A673 (cell line): ENCODE results near the gene CD163L1. TPM values are rescaled to one million over a fixed set of nuclear protein-coding genes. Genes with fewer than 3 reads are reported as not detected.

ENCODE experiments used
- BruUV-seq: library from RNA; stranded (reverse); fragments of 400-500 nt; replicated peaks from 2 replicates; lab custom pipeline; 2021; lab: Mats Ljungman, UMichigan
- CTCF ChIA-PET: fragments of 300-600 bp; sonication (Branson Sonifier 250); formaldehyde crosslinking; loops from one replicate; lab custom pipeline; 2022; ENCODE audit warnings: antibody characterized with exemption; lab: Charles Lee
- POLR2A ChIA-PET: fragments of 300-600 bp; sonication (Branson Sonifier 250); formaldehyde crosslinking; loops from one replicate; lab custom pipeline; 2022; ENCODE audit warnings: antibody characterized with exemption; ENCODE audit not compliant: low non-redundant PET; lab: Charles Lee
- DNase-seq: peaks from one replicate; pipeline ENCODE4 v3.0.0-alpha.2; 2015; ENCODE audit warnings: low spot score
- H3K27ac ChIP-seq: fragments of 200-600 bp; sonication (generic); 2 replicates; pipeline ENCODE4 v1.5.1; 2016; ENCODE audit warnings: mixed run types, low read depth, mild to moderate bottlenecking, mixed read lengths, antibody characterized with exemption, low read length; ENCODE audit not compliant: poor library complexity, severe bottlenecking
- H3K27me3 ChIP-seq: fragments of 200-600 bp; sonication (generic); replicated peaks from 2 replicates; pipeline ENCODE4 v1.6.1; 2017; ENCODE audit warnings: mixed run types, low read depth, mild to moderate bottlenecking, mixed read lengths, antibody characterized with exemption, low read length; ENCODE audit not compliant: insufficient read depth, poor library complexity
- H3K36me3 ChIP-seq: fragments of 200-600 bp; sonication (generic); 2 replicates; pipeline ENCODE4 v1.6.1; 2016; ENCODE audit warnings: mixed run types, mild to moderate bottlenecking, mixed read lengths, antibody characterized with exemption, low read length; ENCODE audit not compliant: insufficient read depth, poor library complexity, severe bottlenecking
- H3K4me1 ChIP-seq: fragments of 200-600 bp; sonication (generic); 2 replicates; pipeline ENCODE4 v1.6.1; 2017; ENCODE audit warnings: mixed run types, mild to moderate bottlenecking, mixed read lengths, antibody characterized with exemption, low read length; ENCODE audit not compliant: insufficient read depth, poor library complexity, severe bottlenecking
- H3K4me3 ChIP-seq: fragments of 200-600 bp; sonication (generic); 2 replicates; pipeline ENCODE4 v1.5.1; 2016; ENCODE audit warnings: low read depth, mixed run types, mild to moderate bottlenecking, mixed read lengths, low read length; ENCODE audit not compliant: poor library complexity, severe bottlenecking
- H3K9me3 ChIP-seq: fragments of 200-600 bp; sonication (generic); 2 replicates; pipeline ENCODE4 v1.6.1; 2016; ENCODE audit warnings: mixed run types, low read depth, mild to moderate bottlenecking, mixed read lengths, antibody characterized with exemption, low read length; ENCODE audit not compliant: poor library complexity, severe bottlenecking
- EZH2 ChIP-seq: fragments of 200-600 bp; sonication (generic); IDR thresholded peaks from 2 replicates; pipeline ENCODE4 v1.6.1; 2017; ENCODE audit warnings: borderline replicate concordance, low read depth, mild to moderate bottlenecking, mixed read lengths, antibody characterized with exemption, low read length; ENCODE audit not compliant: poor library complexity, severe bottlenecking
- intact Hi-C: fragments of 100-400 bp; cut with micrococcal nuclease; formaldehyde crosslinking; loops from one replicate; pipeline ENCODE4 v1.10.0; 2022; ENCODE audit not compliant: unreplicated experiment
- total RNA-seq: library from RNA; stranded (reverse); gene quantifications from 2 replicates; pipeline ENCODE4 v1.2.3, GENCODE V29; 2021
- TF ChIP-seq, protein P1 (sequence below): fragments of 300-800, 200-600 bp; sonication (generic); conservative IDR thresholded peaks from 2 replicates; pipeline ENCODE4 v1.5.1; 2017; ENCODE audit warnings: low read depth, mild to moderate bottlenecking, antibody characterized with exemption, low read length, moderate library complexity, mixed read lengths

CD163L1 gene
- total RNA-seq, 1 experiment from 2014 or later, result 0.52 TPM

DNA sequence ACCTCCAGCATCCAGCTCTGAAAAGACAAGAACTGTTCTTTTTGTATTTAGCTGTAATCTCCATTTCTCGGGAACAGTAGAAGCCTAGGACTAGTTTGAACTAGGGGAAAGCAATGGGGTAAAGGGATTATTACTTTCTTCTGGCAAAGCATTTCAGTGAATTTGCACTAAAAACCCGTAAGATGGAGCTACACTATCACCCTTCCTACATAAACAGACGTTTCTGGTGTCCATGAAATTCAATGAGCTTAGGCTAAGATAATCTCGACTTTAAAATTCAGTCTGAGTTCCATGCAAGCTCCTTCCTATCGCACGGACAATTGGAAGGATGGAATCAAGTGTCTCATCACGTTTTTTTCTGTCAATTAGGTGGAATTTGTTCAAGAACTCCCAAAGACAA lies 116.0 kb downstream of the CD163L1 start:
- H3K27ac ChIP-seq, result no peak overlapping the region
- ChIA-PET POLR2A (no interaction called here), CTCF (interaction anchor here (1.0 kb wide), 1 partner anchor 112 kb away, joined by 3 read pairs; no protein-coding TSS in a partner anchor)
- no peaks in the 10 kb centered on the region for H3K9me3 ChIP-seq
- H3K36me3 ChIP-seq, result no peaks in the 10 kb centered on the region
- no TSS peak for BruUV-seq
- H3K4me3 ChIP-seq, result no peak overlapping the region
- peak; percentile 11 for DNase-seq
- peaks cover 21% of the 10 kb centered on the region for H3K27me3 ChIP-seq
- TF ChIP-seq, protein P1, sequence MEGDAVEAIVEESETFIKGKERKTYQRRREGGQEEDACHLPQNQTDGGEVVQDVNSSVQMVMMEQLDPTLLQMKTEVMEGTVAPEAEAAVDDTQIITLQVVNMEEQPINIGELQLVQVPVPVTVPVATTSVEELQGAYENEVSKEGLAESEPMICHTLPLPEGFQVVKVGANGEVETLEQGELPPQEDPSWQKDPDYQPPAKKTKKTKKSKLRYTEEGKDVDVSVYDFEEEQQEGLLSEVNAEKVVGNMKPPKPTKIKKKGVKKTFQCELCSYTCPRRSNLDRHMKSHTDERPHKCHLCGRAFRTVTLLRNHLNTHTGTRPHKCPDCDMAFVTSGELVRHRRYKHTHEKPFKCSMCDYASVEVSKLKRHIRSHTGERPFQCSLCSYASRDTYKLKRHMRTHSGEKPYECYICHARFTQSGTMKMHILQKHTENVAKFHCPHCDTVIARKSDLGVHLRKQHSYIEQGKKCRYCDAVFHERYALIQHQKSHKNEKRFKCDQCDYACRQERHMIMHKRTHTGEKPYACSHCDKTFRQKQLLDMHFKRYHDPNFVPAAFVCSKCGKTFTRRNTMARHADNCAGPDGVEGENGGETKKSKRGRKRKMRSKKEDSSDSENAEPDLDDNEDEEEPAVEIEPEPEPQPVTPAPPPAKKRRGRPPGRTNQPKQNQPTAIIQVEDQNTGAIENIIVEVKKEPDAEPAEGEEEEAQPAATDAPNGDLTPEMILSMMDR, result no peak
- no peak for TF ChIP-seq EZH2
- no peaks in the 10 kb centered on the region for H3K4me1 ChIP-seq
- intact Hi-C loops, result loop anchor here (2.0 kb wide), 1 partner anchor 133 kb away; no protein-coding TSS in a partner anchor

DNA sequence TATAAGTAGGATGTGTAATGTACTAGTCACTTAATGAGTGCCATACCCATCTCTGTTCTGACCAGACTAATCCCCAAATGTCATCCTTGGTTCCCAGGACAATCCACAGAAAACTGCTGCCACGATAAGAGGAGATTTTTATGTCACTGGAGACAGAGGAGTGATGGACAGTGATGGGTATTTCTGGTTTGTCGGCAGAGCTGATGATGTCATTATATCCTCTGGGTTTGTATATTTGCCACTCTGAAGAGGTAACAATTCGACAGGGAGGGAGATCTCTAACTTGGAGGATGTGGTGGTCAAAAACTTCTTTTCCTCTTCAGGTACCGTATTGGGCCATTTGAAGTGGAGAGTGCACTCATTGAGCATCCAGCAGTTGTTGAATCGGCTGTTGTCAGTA lies 119.8 kb downstream of the CD163L1 start:
- no peaks in the 10 kb centered on the region for H3K9me3 ChIP-seq
- H3K4me1 ChIP-seq, result no peaks in the 10 kb centered on the region
- BruUV-seq, result no TSS peak
- H3K36me3 ChIP-seq, result no peaks in the 10 kb centered on the region
- DNase-seq, result no peak
- H3K4me3 ChIP-seq, result no peak overlapping the region
- no peak overlapping the region for H3K27ac ChIP-seq
- peaks cover 15% of the 10 kb centered on the region for H3K27me3 ChIP-seq
- TF ChIP-seq, protein P1, result no peak
- TF ChIP-seq EZH2, result no peak
- POLR2A ChIA-PET, result no interaction called here
- intact Hi-C loops, result no loop called here
- CTCF ChIA-PET, result no interaction called here

DNA sequence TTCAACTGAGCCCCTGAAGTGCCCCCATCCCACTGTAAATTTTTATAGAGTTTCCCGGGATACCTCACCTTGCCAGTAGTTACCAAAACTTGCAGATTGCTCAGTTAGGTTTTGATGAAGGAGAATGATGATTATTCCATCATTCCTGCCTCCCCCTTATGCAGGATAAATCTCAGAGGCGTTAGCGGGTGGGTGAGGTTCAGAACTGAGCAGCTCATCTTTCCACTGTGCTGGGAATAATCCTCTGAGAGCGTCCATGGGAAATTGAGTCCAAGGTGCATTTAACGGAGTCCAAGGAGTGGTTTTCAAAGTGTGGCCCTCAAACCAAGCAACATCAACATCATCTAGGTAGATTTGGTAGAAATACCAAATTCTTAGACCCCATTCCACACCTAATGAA lies 121.4 kb downstream of the CD163L1 start:
- Histone ChIP-seq H3K27me3 (peaks cover 11% of the 10 kb centered on the region), H3K27ac (no peak overlapping the region), H3K9me3 (no peaks in the 10 kb centered on the region), H3K4me1 (no peaks in the 10 kb centered on the region), H3K36me3 (no peaks in the 10 kb centered on the region), H3K4me3 (no peak overlapping the region)
- ChIA-PET CTCF (interaction anchor here (0.5 kb wide), 1 partner anchor 117 kb away, joined by 3 read pairs; no protein-coding TSS in a partner anchor), POLR2A (no interaction called here)
- TF ChIP-seq EZH2, result no peak
- no TSS peak for BruUV-seq
- DNase-seq, result no peak
- intact Hi-C loops, result no loop called here

DNA sequence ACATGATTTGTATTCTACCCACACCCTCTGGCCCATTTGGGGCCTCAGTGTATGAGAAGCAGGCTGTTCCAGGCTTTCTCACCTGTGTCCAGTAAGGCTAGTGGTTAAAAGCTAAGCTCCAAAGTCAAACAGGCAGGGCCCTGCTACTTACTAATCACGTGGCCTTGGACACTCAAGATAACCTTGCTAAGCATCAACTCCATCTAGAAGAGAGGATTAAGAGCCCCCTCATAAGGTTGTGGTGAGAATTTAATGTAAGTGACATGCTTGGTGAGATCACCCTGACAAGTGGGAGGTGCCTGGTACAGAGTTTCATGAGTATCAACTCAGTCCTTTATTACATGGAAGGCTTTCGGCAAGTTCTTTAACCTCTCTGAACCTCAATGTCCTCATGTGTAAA lies 122.3 kb downstream of the CD163L1 start:
- no TSS peak for BruUV-seq
- CTCF ChIA-PET, result no interaction called here
- Histone ChIP-seq H3K27ac (no peak overlapping the region), H3K36me3 (no peaks in the 10 kb centered on the region), H3K9me3 (no peaks in the 10 kb centered on the region), H3K4me1 (no peaks in the 10 kb centered on the region), H3K27me3 (peaks cover 4% of the 10 kb centered on the region), H3K4me3 (no peak overlapping the region)
- intact Hi-C loops, result no loop called here
- POLR2A ChIA-PET, result no interaction called here
- DNase-seq, result no peak
- TF ChIP-seq, protein P1, result no peak
- TF ChIP-seq EZH2, result no peak
